C4-2B (cell line): ENCODE data around the gene MAP2.

ENCODE experiments used
- CTCF ChIP-seq: fragments of 450-650 bp; conservative IDR thresholded peaks from 2 replicates; pipeline ENCODE4 v1.5.1; 2017; ENCODE audit warnings: mild to moderate bottlenecking
- ZFX ChIP-seq: fragments of 450-650 bp; IDR thresholded peaks from 2 replicates; pipeline ENCODE4 v1.6.1; 2017

- TF ChIP-seq CTCF, result no peak
- TF ChIP-seq ZFX, result no peak
Observed at GRCh38 chr2:209523867-209524266, 100.0 kb downstream of the MAP2 start.
